BE2C (cell line): ENCODE measurements around the gene FTCD.
"Not testable (repeated sequence)": the region's sequence is repeated elsewhere in the genome, so short reads cannot be mapped to it uniquely, and the experiment has no call there.

Experiments used
- DNase-seq: peaks from one replicate; pipeline ENCODE4 v3.0.0-alpha.2; 2020
- H3K27me3 ChIP-seq: fragments of 250-450 bp; sonication (Bioruptor Pico); 2 replicates; pipeline ENCODE4 v1.5.1; 2020; ENCODE audit warnings: mild to moderate bottlenecking
- H3K36me3 ChIP-seq: fragments of 250-450 bp; sonication (Bioruptor Pico); 2 replicates; pipeline ENCODE4 v1.5.1; 2020; ENCODE audit warnings: mild to moderate bottlenecking
- H3K4me1 ChIP-seq: fragments of 250-450 bp; sonication (Bioruptor Pico); 2 replicates; pipeline ENCODE4 v1.5.1; 2020
- H3K4me3 ChIP-seq: 2 replicates; pipeline ENCODE4 v1.5.1; 2011; ENCODE audit warnings: low read depth, low read length
- H3K9me3 ChIP-seq: fragments of 250-450 bp; sonication (Bioruptor Pico); 2 replicates; pipeline ENCODE4 v1.5.1; 2020
- CTCF ChIP-seq: IDR thresholded peaks from 2 replicates; pipeline ENCODE4 v1.5.1; 2012; ENCODE audit warnings: mild to moderate bottlenecking, low read depth, low read length

FTCD gene

GRCh38 chr21:46171996-46172862, 16.9 kb upstream of the FTCD start:
- no peak for TF ChIP-seq CTCF
- H3K36me3 ChIP-seq = no peaks in the 10 kb centered on the region
- H3K9me3 ChIP-seq = no peaks in the 10 kb centered on the region
- H3K27me3 ChIP-seq = 0 out of 2 replicates have a peak, but pooled peaks cover 3% of the 10 kb centered on the region
- no peak overlapping the region for H3K4me3 ChIP-seq
- no peak for DNase-seq
- H3K4me1 ChIP-seq = no peaks in the 10 kb centered on the region

GRCh38 chr21:46171585-46171984, 16.2 kb upstream of the FTCD start:
- H3K4me1 ChIP-seq = no peaks in the 10 kb centered on the region
- no peak overlapping the region for H3K4me3 ChIP-seq
- DNase-seq = no peak
- H3K9me3 ChIP-seq = no peaks in the 10 kb centered on the region
- 0 out of 2 replicates have a peak, but pooled peaks cover 3% of the 10 kb centered on the region for H3K27me3 ChIP-seq
- no peak for TF ChIP-seq CTCF
- no peaks in the 10 kb centered on the region for H3K36me3 ChIP-seq

GRCh38 chr21:46170436-46171193, 15.2 kb upstream of the FTCD start:
- not testable (repeated sequence) for H3K36me3 ChIP-seq, DNase-seq, H3K4me3 ChIP-seq, H3K9me3 ChIP-seq, H3K4me1 ChIP-seq, H3K27me3 ChIP-seq

GRCh38 chr21:46168659-46169386, 13.4 kb upstream of the FTCD start:
- TF ChIP-seq CTCF = no peak
- no peaks in the 10 kb centered on the region for H3K27me3 ChIP-seq
- DNase-seq = no peak
- no peaks in the 10 kb centered on the region for H3K4me1 ChIP-seq
- H3K36me3 ChIP-seq = no peaks in the 10 kb centered on the region
- no peak overlapping the region for H3K4me3 ChIP-seq
- no peaks in the 10 kb centered on the region for H3K9me3 ChIP-seq

- Histone ChIP-seq H3K9me3 (no peaks in the 10 kb centered on the region), H3K27me3 (no peaks in the 10 kb centered on the region), H3K36me3 (no peaks in the 10 kb centered on the region), H3K4me1 (no peaks in the 10 kb centered on the region), H3K4me3 (no peak overlapping the region)
- DNase-seq = no peak
- TF ChIP-seq CTCF = no peak
Measured at GRCh38 chr21:46168238-46168637, 12.9 kb upstream of the FTCD start.

- H3K4me3 ChIP-seq = no peak overlapping the region
- no peaks in the 10 kb centered on the region for H3K4me1 ChIP-seq
- TF ChIP-seq CTCF = no peak
- no peaks in the 10 kb centered on the region for H3K9me3 ChIP-seq
- no peak for DNase-seq
- H3K36me3 ChIP-seq = no peaks in the 10 kb centered on the region
- no peaks in the 10 kb centered on the region for H3K27me3 ChIP-seq
Measured at GRCh38 chr21:46165098-46165497, 9.7 kb upstream of the FTCD start.
